ENCODE measurements around the gene OGDH. TPM values are rescaled to one million over a fixed set of nuclear protein-coding genes. Genes with fewer than 3 reads are reported as not detected.

Gene OGDH
- total RNA-seq, 4 donors from 2014 or later = 88.3 to 246 (median 217) TPM

GRCh38 chr7:44650242-44650641 is 43.8 kb downstream of the OGDH start:
- Histone ChIP-seq H3K36me3 (peaks cover 0 to 86% (median 0%) of the 10 kb centered on the region in 3 donors), H3K9me3 (no peaks in the 10 kb centered on the region), H3K27ac (no peak overlapping the region), H3K27me3 (no peaks in the 10 kb centered on the region), H3K4me1 (no peaks in the 10 kb centered on the region), H3K4me3 (no peak overlapping the region)
- no peak for TF ChIP-seq POLR2A (IDR thresholded peaks at IDR 0.05)
- TF ChIP-seq CTCF (IDR thresholded peaks at IDR 0.05) = no peak
- peak in 1 of 3 donors; percentile 25 for DNase-seq

GRCh38 chr7:44650772-44651171 is 44.3 kb downstream of the OGDH start:
- Histone ChIP-seq H3K27ac (no peak overlapping the region), H3K4me3 (no peak overlapping the region), H3K9me3 (no peaks in the 10 kb centered on the region), H3K27me3 (no peaks in the 10 kb centered on the region), H3K4me1 (no peaks in the 10 kb centered on the region), H3K36me3 (peaks cover 0 to 82% (median 0%) of the 10 kb centered on the region in 3 donors)
- TF ChIP-seq POLR2A (IDR thresholded peaks at IDR 0.05) = no peak
- DNase-seq = peak in 1 of 3 donors; percentile 31

DNA sequence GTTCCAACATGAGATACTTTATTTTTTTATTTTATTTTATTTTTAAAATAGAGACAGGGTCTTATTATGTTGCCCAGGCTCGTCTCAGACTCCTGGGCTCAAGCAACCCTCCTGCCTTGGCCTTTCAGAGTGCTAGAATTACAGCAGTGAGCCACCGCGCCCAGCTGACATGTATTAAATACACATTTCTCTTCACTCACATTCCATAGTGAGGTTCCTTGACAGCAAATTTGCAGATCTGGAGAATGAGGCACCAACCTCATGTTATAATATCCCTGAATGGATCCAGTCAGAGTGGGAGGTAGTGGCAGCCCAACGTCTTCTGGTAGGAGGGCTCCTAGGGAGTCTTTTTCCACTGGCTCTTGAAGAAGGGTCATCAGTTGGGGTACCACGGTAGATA is 46.1 kb downstream of the OGDH start:
- no peak for TF ChIP-seq POLR2A (IDR thresholded peaks at IDR 0.05)
- no peak for TF ChIP-seq CTCF (IDR thresholded peaks at IDR 0.05)
- Histone ChIP-seq H3K9me3 (no peaks in the 10 kb centered on the region), H3K4me1 (no peaks in the 10 kb centered on the region), H3K27me3 (no peaks in the 10 kb centered on the region), H3K27ac (no peak overlapping the region), H3K4me3 (no peak overlapping the region), H3K36me3 (peaks cover 0 to 75% (median 0%) of the 10 kb centered on the region in 3 donors)
- DNase-seq = peak in 2 of 3 donors; percentile 2 to 19

- no peak for TF ChIP-seq POLR2A (IDR thresholded peaks at IDR 0.05)
- TF ChIP-seq CTCF (IDR thresholded peaks at IDR 0.05) = no peak
- no peak overlapping the region for H3K27ac ChIP-seq
- no peaks in the 10 kb centered on the region for H3K4me1 ChIP-seq
- DNase-seq = peak in 1 of 3 donors; percentile 41
- no peak overlapping the region for H3K4me3 ChIP-seq
- H3K27me3 ChIP-seq = no peaks in the 10 kb centered on the region
- no peaks in the 10 kb centered on the region for H3K9me3 ChIP-seq
- peaks cover 0 to 67% (median 0%) of the 10 kb centered on the region in 3 donors for H3K36me3 ChIP-seq
Observed at GRCh38 chr7:44654255-44654796, 47.9 kb downstream of the OGDH start.

DNA sequence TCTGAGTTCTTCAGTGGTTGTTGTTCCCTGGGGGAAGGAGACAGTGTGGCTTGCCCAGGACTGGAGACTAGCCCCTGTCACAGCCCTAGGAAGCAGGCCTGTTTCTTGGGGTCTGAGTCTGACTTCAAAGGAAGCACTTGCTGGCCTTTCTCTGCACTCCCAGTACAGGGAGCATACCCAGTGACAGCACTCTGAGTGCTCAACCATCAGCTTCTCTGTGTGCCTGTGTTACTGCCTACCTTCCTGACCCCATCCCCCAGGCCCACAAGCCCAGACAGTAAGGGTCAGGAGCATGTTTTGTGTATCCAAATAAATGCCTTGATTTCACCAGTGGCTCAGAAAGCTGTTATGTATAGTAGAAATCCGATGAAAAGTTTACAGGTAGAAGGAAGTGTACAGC is 48.9 kb downstream of the OGDH start:
- no peak overlapping the region for H3K4me3 ChIP-seq
- H3K27ac ChIP-seq = no peak overlapping the region
- peaks cover 0 to 66% (median 0%) of the 10 kb centered on the region in 3 donors for H3K36me3 ChIP-seq
- TF ChIP-seq POLR2A (IDR thresholded peaks at IDR 0.05) = no peak
- TF ChIP-seq CTCF (IDR thresholded peaks at IDR 0.05) = no peak
- H3K27me3 ChIP-seq = no peaks in the 10 kb centered on the region
- DNase-seq = no peak
- H3K4me1 ChIP-seq = no peaks in the 10 kb centered on the region
- H3K9me3 ChIP-seq = no peaks in the 10 kb centered on the region

DNA sequence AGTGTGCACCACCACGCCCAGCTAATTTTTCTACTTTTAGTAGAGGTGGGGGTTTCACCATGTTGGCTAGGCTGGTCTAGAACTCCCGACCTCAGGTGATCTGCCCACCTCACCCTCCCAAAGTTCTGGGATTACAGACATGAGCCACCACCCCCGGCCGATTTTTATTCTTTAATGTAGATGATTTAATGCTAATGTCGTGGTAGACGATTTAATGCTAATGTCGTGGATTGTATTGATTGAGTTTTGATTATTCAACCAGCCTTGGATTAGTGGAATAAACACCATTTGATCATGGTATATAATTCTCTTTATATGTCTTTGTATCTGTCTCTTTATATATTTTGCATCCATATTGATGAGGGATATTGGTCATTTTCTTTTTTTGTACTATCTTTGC is 52.6 kb downstream of the OGDH start:
- DNase-seq = peak in 1 of 3 donors; percentile 8
- peaks cover 0 to 55% (median 0%) of the 10 kb centered on the region in 3 donors for H3K36me3 ChIP-seq
- no peak for TF ChIP-seq POLR2A (IDR thresholded peaks at IDR 0.05)
- no peak for TF ChIP-seq CTCF (IDR thresholded peaks at IDR 0.05)
- H3K27ac ChIP-seq = no peak overlapping the region
- H3K4me1 ChIP-seq = no peaks in the 10 kb centered on the region
- no peaks in the 10 kb centered on the region for H3K27me3 ChIP-seq
- no peaks in the 10 kb centered on the region for H3K9me3 ChIP-seq
- no peak overlapping the region for H3K4me3 ChIP-seq

Measured in Peyer's patch (tissue), 4 donors.